Panc1 (cell line): ENCODE data around the gene TECR. TPM values are rescaled to one million over a fixed set of nuclear protein-coding genes. Genes with fewer than 3 reads are reported as not detected.

Experiments used
- ATAC-seq: fragments of 200-7000 bp; cut with Tn5 transposase; 2 replicates; pipeline ENCODE4 v1.9.1; 2020; ENCODE audit warnings: mild to moderate bottlenecking, moderate library complexity
- BruUV-seq: library from RNA; stranded (reverse); fragments of 400-500 nt; replicated peaks from 2 replicates; lab custom pipeline; 2021; lab: Mats Ljungman, UMichigan
- CTCF ChIA-PET: fragments of 300-600 bp; sonication (Branson Sonifier 250); formaldehyde crosslinking; loops from one replicate; lab custom pipeline; 2022; ENCODE audit warnings: antibody characterized with exemption; lab: Charles Lee
- POLR2A ChIA-PET: fragments of 300-600 bp; sonication (Branson Sonifier 250); formaldehyde crosslinking; loops from one replicate; lab custom pipeline; 2022; ENCODE audit warnings: antibody characterized with exemption; lab: Charles Lee
- DNase-seq: peaks from one replicate; pipeline ENCODE4 v3.0.0-alpha.2; 2010; ENCODE audit warnings: low read depth, low spot score
- H3K27ac ChIP-seq: 2 replicates; pipeline ENCODE4 v1.5.1; 2011; ENCODE audit warnings: mild to moderate bottlenecking, low read length, inconsistent platforms
- H3K27me3 ChIP-seq: fragments of 200-500 bp; sonication (Bioruptor generic); 2 replicates; pipeline ENCODE4 v1.6.0; 2014; ENCODE audit warnings: low read length, inconsistent platforms; ENCODE audit not compliant: control insufficient read depth, insufficient read depth
- H3K36me3 ChIP-seq: fragments of 200-500 bp; sonication (Bioruptor generic); 2 replicates; pipeline ENCODE4 v1.5.1; 2014; ENCODE audit warnings: inconsistent platforms, mild to moderate bottlenecking, low read length, moderate library complexity; ENCODE audit not compliant: control insufficient read depth, insufficient read depth
- H3K4me1 ChIP-seq: 2 replicates; pipeline ENCODE4 v1.5.1; 2011; ENCODE audit warnings: inconsistent platforms, mild to moderate bottlenecking, low read length, moderate library complexity; ENCODE audit not compliant: control insufficient read depth, insufficient read depth
- H3K4me3 ChIP-seq, 2 experiments: 2 replicates each; pipeline ENCODE4 v1.5.1; 2011 to 2012; ENCODE audit warnings: low read depth in 2 of 2, low read length in 2 of 2, mild to moderate bottlenecking in 2 of 2, inconsistent platforms in 1 of 2, moderate library complexity in 1 of 2
- H3K9me3 ChIP-seq: fragments of 200-500 bp; sonication (Bioruptor generic); 2 replicates; pipeline ENCODE4 v1.5.1; 2014; ENCODE audit warnings: low read depth, mild to moderate bottlenecking, inconsistent platforms, low read length, moderate library complexity; ENCODE audit not compliant: control insufficient read depth, insufficient read depth
- POLR2AphosphoS5 ChIP-seq: IDR thresholded peaks from 2 replicates; pipeline ENCODE4 v1.6.1; 2012; ENCODE audit warnings: mild to moderate bottlenecking, low read depth, low read length, moderate library complexity
- SIN3A ChIP-seq: IDR thresholded peaks from 2 replicates; pipeline ENCODE4 v1.6.1; 2012; ENCODE audit warnings: low read depth, mild to moderate bottlenecking, low read length, moderate library complexity, borderline replicate concordance; ENCODE audit not compliant: insufficient read depth
- TCF7L2 ChIP-seq: IDR thresholded peaks from 2 replicates; pipeline ENCODE4 v1.6.1; 2011; ENCODE audit warnings: mild to moderate bottlenecking, low read depth, low read length, inconsistent platforms
- in situ Hi-C: cut with HindIII; loops from 2 replicates; pipeline ENCODE4 v1.10.0; 2016; ENCODE audit warnings: low sequenced_read_pairs, low pct_unique_long_range_greater_than_20kb
- intact Hi-C: fragments of 100-400 bp; cut with micrococcal nuclease; formaldehyde crosslinking; loops from one replicate; pipeline ENCODE4 v1.10.0; 2022; ENCODE audit not compliant: unreplicated experiment
- total RNA-seq: library from RNA; stranded (reverse); gene quantifications from one replicate; pipeline ENCODE4 v1.2.1, GENCODE V29; 2021; ENCODE audit not compliant: unreplicated experiment
- TF ChIP-seq, protein P1 (sequence below), 2 experiments: IDR thresholded peaks; 2 replicates each; pipeline ENCODE4 v1.6.1; 2011 to 2012; ENCODE audit warnings: low read depth in 2 of 2, control low read depth in 1 of 2, low read length in 1 of 2, mild to moderate bottlenecking in 1 of 2, moderate library complexity in 1 of 2; ENCODE audit not compliant: insufficient read depth in 1 of 2
- TF ChIP-seq, protein P2 (sequence below): fragments of 450-650 bp; IDR thresholded peaks from 2 replicates; pipeline ENCODE4 v1.5.1; 2017; ENCODE audit warnings: mild to moderate bottlenecking

TECR gene
- total RNA-seq, 1 experiment from 2014 or later, result 233 TPM

DNA sequence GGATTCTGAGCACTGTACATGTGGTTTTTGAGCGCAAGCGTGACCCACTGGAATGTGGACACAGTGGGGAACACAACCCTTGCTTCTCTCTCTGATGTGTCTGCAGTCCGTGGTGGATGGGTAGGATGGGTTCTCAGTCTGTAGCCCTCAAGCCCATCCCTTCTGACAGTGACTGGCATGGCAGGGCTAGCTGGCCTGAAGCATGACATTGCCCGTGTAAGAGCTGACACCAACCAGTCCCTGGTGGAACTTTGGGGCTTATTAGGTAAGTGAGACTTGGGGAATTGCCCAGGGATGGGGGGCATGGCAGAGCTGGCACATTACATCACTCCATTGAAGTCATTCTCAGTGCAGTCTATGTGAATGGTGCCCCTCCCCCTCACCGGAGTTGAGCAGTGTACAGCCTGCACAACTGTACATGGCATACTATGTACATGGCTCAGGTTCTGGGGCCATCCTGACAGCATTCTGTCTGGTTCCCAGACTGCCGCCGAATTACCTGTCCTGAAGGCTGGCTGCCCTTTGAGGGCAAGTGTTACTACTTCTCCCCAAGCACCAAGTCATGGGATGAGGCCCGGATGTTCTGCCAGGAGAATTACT, 70.3 kb downstream of the TECR start:
- H3K9me3 ChIP-seq, result no peaks in the 10 kb centered on the region
- no peak for ATAC-seq
- CTCF ChIA-PET, result no interaction called here

DNA sequence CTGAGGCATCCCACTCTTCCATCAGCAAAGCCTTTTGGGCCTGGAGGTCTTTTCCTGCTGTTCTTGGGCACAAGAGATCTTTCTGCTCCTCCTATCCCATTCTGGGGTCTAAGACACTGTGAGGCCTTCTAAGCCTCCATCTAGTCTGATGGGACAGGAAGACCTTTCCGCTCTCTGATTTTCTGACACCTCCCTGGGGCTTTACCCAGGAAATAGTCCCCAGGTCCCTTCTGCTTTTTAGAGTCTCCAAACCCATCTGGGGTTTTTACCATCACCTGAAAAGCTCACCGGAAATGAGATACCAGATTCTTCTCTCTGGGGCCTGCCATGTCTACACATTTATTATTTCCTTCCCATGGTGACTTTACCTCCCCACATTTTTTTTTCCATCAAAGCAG, 74.6 kb downstream of the TECR start:
- in situ Hi-C loops (no loop called here), intact Hi-C loops (no loop called here)
- DNase-seq, result no peak
- ChIA-PET CTCF (no interaction called here), POLR2A (interaction anchor here (0.6 kb wide), 1 partner anchor 546 kb away, joined by 3 read pairs; no protein-coding TSS in a partner anchor)
- H3K4me3 ChIP-seq, result no peak overlapping the region
- no peaks in the 10 kb centered on the region for H3K4me1 ChIP-seq
- H3K27ac ChIP-seq, result no peak overlapping the region
- TF ChIP-seq POLR2AphosphoS5 (no peak), SIN3A (no peak), TCF7L2 (no peak)
- TF ChIP-seq, protein P1, sequence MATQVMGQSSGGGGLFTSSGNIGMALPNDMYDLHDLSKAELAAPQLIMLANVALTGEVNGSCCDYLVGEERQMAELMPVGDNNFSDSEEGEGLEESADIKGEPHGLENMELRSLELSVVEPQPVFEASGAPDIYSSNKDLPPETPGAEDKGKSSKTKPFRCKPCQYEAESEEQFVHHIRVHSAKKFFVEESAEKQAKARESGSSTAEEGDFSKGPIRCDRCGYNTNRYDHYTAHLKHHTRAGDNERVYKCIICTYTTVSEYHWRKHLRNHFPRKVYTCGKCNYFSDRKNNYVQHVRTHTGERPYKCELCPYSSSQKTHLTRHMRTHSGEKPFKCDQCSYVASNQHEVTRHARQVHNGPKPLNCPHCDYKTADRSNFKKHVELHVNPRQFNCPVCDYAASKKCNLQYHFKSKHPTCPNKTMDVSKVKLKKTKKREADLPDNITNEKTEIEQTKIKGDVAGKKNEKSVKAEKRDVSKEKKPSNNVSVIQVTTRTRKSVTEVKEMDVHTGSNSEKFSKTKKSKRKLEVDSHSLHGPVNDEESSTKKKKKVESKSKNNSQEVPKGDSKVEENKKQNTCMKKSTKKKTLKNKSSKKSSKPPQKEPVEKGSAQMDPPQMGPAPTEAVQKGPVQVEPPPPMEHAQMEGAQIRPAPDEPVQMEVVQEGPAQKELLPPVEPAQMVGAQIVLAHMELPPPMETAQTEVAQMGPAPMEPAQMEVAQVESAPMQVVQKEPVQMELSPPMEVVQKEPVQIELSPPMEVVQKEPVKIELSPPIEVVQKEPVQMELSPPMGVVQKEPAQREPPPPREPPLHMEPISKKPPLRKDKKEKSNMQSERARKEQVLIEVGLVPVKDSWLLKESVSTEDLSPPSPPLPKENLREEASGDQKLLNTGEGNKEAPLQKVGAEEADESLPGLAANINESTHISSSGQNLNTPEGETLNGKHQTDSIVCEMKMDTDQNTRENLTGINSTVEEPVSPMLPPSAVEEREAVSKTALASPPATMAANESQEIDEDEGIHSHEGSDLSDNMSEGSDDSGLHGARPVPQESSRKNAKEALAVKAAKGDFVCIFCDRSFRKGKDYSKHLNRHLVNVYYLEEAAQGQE (IDR thresholded peaks at IDR 0.05; ENCODE audit: insufficient read depth in 1 of 2, low read depth in 2 of 2, low read length in 1 of 2), result no peak
- TF ChIP-seq, protein P2, sequence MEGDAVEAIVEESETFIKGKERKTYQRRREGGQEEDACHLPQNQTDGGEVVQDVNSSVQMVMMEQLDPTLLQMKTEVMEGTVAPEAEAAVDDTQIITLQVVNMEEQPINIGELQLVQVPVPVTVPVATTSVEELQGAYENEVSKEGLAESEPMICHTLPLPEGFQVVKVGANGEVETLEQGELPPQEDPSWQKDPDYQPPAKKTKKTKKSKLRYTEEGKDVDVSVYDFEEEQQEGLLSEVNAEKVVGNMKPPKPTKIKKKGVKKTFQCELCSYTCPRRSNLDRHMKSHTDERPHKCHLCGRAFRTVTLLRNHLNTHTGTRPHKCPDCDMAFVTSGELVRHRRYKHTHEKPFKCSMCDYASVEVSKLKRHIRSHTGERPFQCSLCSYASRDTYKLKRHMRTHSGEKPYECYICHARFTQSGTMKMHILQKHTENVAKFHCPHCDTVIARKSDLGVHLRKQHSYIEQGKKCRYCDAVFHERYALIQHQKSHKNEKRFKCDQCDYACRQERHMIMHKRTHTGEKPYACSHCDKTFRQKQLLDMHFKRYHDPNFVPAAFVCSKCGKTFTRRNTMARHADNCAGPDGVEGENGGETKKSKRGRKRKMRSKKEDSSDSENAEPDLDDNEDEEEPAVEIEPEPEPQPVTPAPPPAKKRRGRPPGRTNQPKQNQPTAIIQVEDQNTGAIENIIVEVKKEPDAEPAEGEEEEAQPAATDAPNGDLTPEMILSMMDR, result no peak
- no peaks in the 10 kb centered on the region for H3K27me3 ChIP-seq
- ATAC-seq, result no peak
- no peaks in the 10 kb centered on the region for H3K36me3 ChIP-seq
- no peaks in the 10 kb centered on the region for H3K9me3 ChIP-seq
- BruUV-seq, result no TSS peak

More for the DNA sequence above, 70.3 kb downstream of the TECR start:
- Histone ChIP-seq H3K4me1 (no peaks in the 10 kb centered on the region), H3K27ac (no peak overlapping the region), H3K27me3 (no peaks in the 10 kb centered on the region), H3K36me3 (no peaks in the 10 kb centered on the region), H3K4me3 (no peak overlapping the region)
- in situ Hi-C loops (no loop called here), intact Hi-C loops (no loop called here)
- POLR2A ChIA-PET, result no interaction called here
- BruUV-seq, result no TSS peak
- no peak for DNase-seq
- no peak for TF ChIP-seq POLR2AphosphoS5
- TF ChIP-seq, protein P1 (IDR thresholded peaks at IDR 0.05; ENCODE audit: insufficient read depth in 1 of 2, low read depth in 2 of 2, low read length in 1 of 2), result no peak
- TF ChIP-seq, protein P2, result no peak
- no peak for TF ChIP-seq SIN3A
- no peak for TF ChIP-seq TCF7L2
